DMS 273 treated with DMSO at 0.1 percent for 48 hours (cell line): ENCODE measurements around the gene SUB1.
"Not testable (repeated sequence)": the region's sequence is repeated elsewhere in the genome, so short reads cannot be mapped to it uniquely, and the experiment has no call there.

Experiments
- DNase-seq: peaks from one replicate; lab custom pipeline; 2025; lab: John Stamatoyannopoulos, UW

Gene SUB1

GRCh38 chr5:32585446-32586275 is at the start of gene SUB1:
Gene SUB1 (plus strand): TSS chr5:32585557. CDS start chr5:32588513, 2,956 bp downstream.
- peak; percentile 68 for DNase-seq

- DNase-seq, result no peak
Observed at GRCh38 chr5:32536246-32536645, 49.1 kb upstream of the SUB1 start.

- not testable (repeated sequence) for DNase-seq
Observed at GRCh38 chr5:32537437-32538029, 47.8 kb upstream of the SUB1 start.

- no peak for DNase-seq
Observed at GRCh38 chr5:32538031-32538547, 47.3 kb upstream of the SUB1 start.

- DNase-seq, result no peak
Observed at GRCh38 chr5:32539981-32540845, 45.1 kb upstream of the SUB1 start.

- DNase-seq, result no peak
Observed at GRCh38 chr5:32541241-32541640, 44.1 kb upstream of the SUB1 start.

GRCh38 chr5:32542216-32543059 is 42.9 kb upstream of the SUB1 start:
- DNase-seq, result no peak

- DNase-seq, result no peak
Observed at GRCh38 chr5:32543291-32543690, 42.1 kb upstream of the SUB1 start.

- DNase-seq, result no peak
Observed at GRCh38 chr5:32545102-32545800, 40.1 kb upstream of the SUB1 start.

- no peak for DNase-seq
Observed at GRCh38 chr5:32551194-32551593, 34.2 kb upstream of the SUB1 start.

GRCh38 chr5:32551865-32552264 is 33.5 kb upstream of the SUB1 start:
- DNase-seq, result no peak

- DNase-seq, result not testable (repeated sequence)
Observed at GRCh38 chr5:32552491-32552890, 32.9 kb upstream of the SUB1 start.

GRCh38 chr5:32552936-32553335 is 32.4 kb upstream of the SUB1 start:
- no peak for DNase-seq

GRCh38 chr5:32554181-32554780 is 31.1 kb upstream of the SUB1 start:
- not testable (repeated sequence) for DNase-seq

GRCh38 chr5:32556543-32556942 is 28.8 kb upstream of the SUB1 start:
- DNase-seq, result not testable (repeated sequence)

GRCh38 chr5:32559411-32559810 is 25.9 kb upstream of the SUB1 start:
- no peak for DNase-seq

- DNase-seq, result no peak
Observed at GRCh38 chr5:32559921-32560320, 25.4 kb upstream of the SUB1 start.

- DNase-seq, result no peak
Observed at GRCh38 chr5:32562056-32562455, 23.3 kb upstream of the SUB1 start.

GRCh38 chr5:32562843-32563242 is 22.5 kb upstream of the SUB1 start:
- no peak for DNase-seq

GRCh38 chr5:32563614-32564013 is 21.7 kb upstream of the SUB1 start:
- no peak for DNase-seq
